ENCODE data around the gene CDS2. TPM values are rescaled to one million over a fixed set of nuclear protein-coding genes. Genes with fewer than 3 reads are reported as not detected.

Gene CDS2
- total RNA-seq, 1 experiment from 2014 or later = 67.4 TPM

- no peaks in the 10 kb centered on the region for H3K27me3 ChIP-seq (replicated peaks; ENCODE audit: insufficient read depth, low read depth, low read length, poor library complexity)
- no peaks in the 10 kb centered on the region for H3K9me3 ChIP-seq (ENCODE audit: low read depth, low read length, poor library complexity, severe bottlenecking)
- no peak for TF ChIP-seq CTCF (conservative IDR thresholded peaks at IDR 0.05; ENCODE audit: low read depth, low read length)
- no peak for TF ChIP-seq EZH2 (IDR thresholded peaks at IDR 0.05; ENCODE audit: borderline replicate concordance, low read depth, low read length, poor library complexity, severe bottlenecking)
- no peaks in the 10 kb centered on the region for H3K36me3 ChIP-seq (ENCODE audit: insufficient read depth, low read length, poor library complexity, severe bottlenecking)
- no peak overlapping the region for H3K27ac ChIP-seq (ENCODE audit: low read depth, low read length, poor library complexity, severe bottlenecking)
- peaks cover 3% of the 10 kb centered on the region for H3K4me1 ChIP-seq (ENCODE audit: insufficient read depth, low read length, poor library complexity, severe bottlenecking)
- no peak for DNase-seq (ENCODE audit: low spot score)
- ChIA-PET CTCF (no interaction called here), POLR2A (ENCODE audit: low non-redundant PET) (no interaction called here)
- intact Hi-C loops (cut with micrococcal nuclease; ENCODE audit: unreplicated experiment) = no loop called here
- BruUV-seq (replicated peaks) = no TSS peak
- H3K4me3 ChIP-seq (ENCODE audit: low read depth, low read length, poor library complexity, severe bottlenecking) = no peak overlapping the region
Observed at GRCh38 chr20:5080384-5080877, 46.4 kb upstream of the CDS2 start.

GRCh38 chr20:5085380-5085779 is 41.4 kb upstream of the CDS2 start:
- Histone ChIP-seq H3K27me3 (replicated peaks; ENCODE audit: insufficient read depth, low read depth, low read length, poor library complexity) (no peaks in the 10 kb centered on the region), H3K36me3 (ENCODE audit: insufficient read depth, low read length, poor library complexity, severe bottlenecking) (no peaks in the 10 kb centered on the region), H3K4me3 (ENCODE audit: low read depth, low read length, poor library complexity, severe bottlenecking) (no peak overlapping the region), H3K9me3 (ENCODE audit: low read depth, low read length, poor library complexity, severe bottlenecking) (no peaks in the 10 kb centered on the region), H3K4me1 (ENCODE audit: insufficient read depth, low read length, poor library complexity, severe bottlenecking) (no peaks in the 10 kb centered on the region), H3K27ac (ENCODE audit: low read depth, low read length, poor library complexity, severe bottlenecking) (no peak overlapping the region)
- DNase-seq (ENCODE audit: low spot score) = no peak
- ChIA-PET POLR2A (ENCODE audit: low non-redundant PET) (interaction anchor here (0.6 kb wide), 2 partner anchors 11 to 663 kb away, joined by 3 to 9 read pairs; no protein-coding TSS in a partner anchor), CTCF (no interaction called here)
- intact Hi-C loops (cut with micrococcal nuclease; ENCODE audit: unreplicated experiment) = no loop called here
- TF ChIP-seq EZH2 (IDR thresholded peaks at IDR 0.05; ENCODE audit: borderline replicate concordance, low read depth, low read length, poor library complexity, severe bottlenecking) (no peak), CTCF (conservative IDR thresholded peaks at IDR 0.05; ENCODE audit: low read depth, low read length) (no peak)
- no TSS peak for BruUV-seq (replicated peaks)

- H3K27me3 ChIP-seq (replicated peaks; ENCODE audit: insufficient read depth, low read depth, low read length, poor library complexity) = no peaks in the 10 kb centered on the region
- no peak for DNase-seq (ENCODE audit: low spot score)
- intact Hi-C loops (cut with micrococcal nuclease; ENCODE audit: unreplicated experiment) = no loop called here
- H3K4me1 ChIP-seq (ENCODE audit: insufficient read depth, low read length, poor library complexity, severe bottlenecking) = no peaks in the 10 kb centered on the region
- CTCF ChIA-PET = no interaction called here
- H3K36me3 ChIP-seq (ENCODE audit: insufficient read depth, low read length, poor library complexity, severe bottlenecking) = peaks cover 4% of the 10 kb centered on the region
- BruUV-seq (replicated peaks) = no TSS peak
- no peak overlapping the region for H3K27ac ChIP-seq (ENCODE audit: low read depth, low read length, poor library complexity, severe bottlenecking)
- no peak for TF ChIP-seq CTCF (conservative IDR thresholded peaks at IDR 0.05; ENCODE audit: low read depth, low read length)
- H3K4me3 ChIP-seq (ENCODE audit: low read depth, low read length, poor library complexity, severe bottlenecking) = no peak overlapping the region
- no peaks in the 10 kb centered on the region for H3K9me3 ChIP-seq (ENCODE audit: low read depth, low read length, poor library complexity, severe bottlenecking)
- POLR2A ChIA-PET (ENCODE audit: low non-redundant PET) = no interaction called here
Observed at GRCh38 chr20:5088688-5089087, 38.1 kb upstream of the CDS2 start.
